Fibroblast of lung (primary cell): Measurements from ENCODE around the gene ARHGAP10. TPM values are rescaled to one million over a fixed set of nuclear protein-coding genes. Genes with fewer than 3 reads are reported as not detected.

Experiments
- DNase-seq, 2 donors: peaks; one replicate each; pipeline versions ENCODE4 v3.0.0 to v3.0.0-alpha.2; 2010; ENCODE audit warnings: low read depth in 2 of 2
- H2AFZ ChIP-seq: 2 replicates; pipeline ENCODE4 v1.5.1; 2012; ENCODE audit warnings: low read length, control low read depth, inconsistent platforms
- H3K27ac ChIP-seq: 2 replicates; pipeline ENCODE4 v1.5.1; 2011; ENCODE audit warnings: low read length, control low read depth; ENCODE audit not compliant: insufficient read depth
- H3K27me3 ChIP-seq: 2 replicates; pipeline ENCODE4 v1.5.1; 2011; ENCODE audit warnings: mild to moderate bottlenecking, low read length; ENCODE audit not compliant: control insufficient read depth, insufficient read depth
- H3K36me3 ChIP-seq: 2 replicates; pipeline ENCODE4 v1.5.1; 2011; ENCODE audit warnings: low read length; ENCODE audit not compliant: control insufficient read depth, insufficient read depth
- H3K4me1 ChIP-seq: 2 replicates; pipeline ENCODE4 v1.5.1; 2011; ENCODE audit warnings: low read length; ENCODE audit not compliant: control insufficient read depth, insufficient read depth; ENCODE audit errors: extremely low read depth
- H3K4me2 ChIP-seq: 2 replicates; pipeline ENCODE4 v1.5.1; 2011; ENCODE audit warnings: low read length, control low read depth; ENCODE audit not compliant: insufficient read depth; ENCODE audit errors: extremely low read depth
- H3K4me3 ChIP-seq, 4 experiments: fragments of 200-600 bp in 1 of 4; sonication (generic) in 1 of 4; replicated peaks in 1 of 4; 2 replicates each; pipeline ENCODE4 v1.5.1; 2011 to 2016; ENCODE audit warnings: low read length in 4 of 4, low read depth in 3 of 4, mild to moderate bottlenecking in 3 of 4, control low read depth in 2 of 4, inconsistent platforms in 1 of 4, mixed read lengths in 1 of 4; ENCODE audit not compliant: insufficient read depth in 1 of 4; ENCODE audit errors: control extremely low read depth in 1 of 4
- H3K79me2 ChIP-seq: 2 replicates; pipeline ENCODE4 v1.5.1; 2012; ENCODE audit warnings: mild to moderate bottlenecking, low read length, inconsistent platforms; ENCODE audit not compliant: control insufficient read depth, insufficient read depth
- H3K9ac ChIP-seq: 2 replicates; pipeline ENCODE4 v1.5.1; 2011; ENCODE audit warnings: mild to moderate bottlenecking, low read length, control low read depth; ENCODE audit not compliant: insufficient read depth
- H3K9me3 ChIP-seq: 2 replicates; pipeline ENCODE4 v1.5.1; 2012; ENCODE audit warnings: low read depth, low read length; ENCODE audit not compliant: control insufficient read depth, insufficient read depth
- H4K20me1 ChIP-seq: 2 replicates; pipeline ENCODE4 v1.5.1; 2011; ENCODE audit warnings: low read length; ENCODE audit not compliant: control insufficient read depth, insufficient read depth; ENCODE audit errors: extremely low read depth
- CTCF ChIP-seq, 2 donors: IDR thresholded peaks in 1 of 2; conservative IDR thresholded peaks in 1 of 2; 1 replicate in 1 of 2; 2 replicates in 1 of 2; pipeline ENCODE4 v1.5.1; 2011 to 2012; ENCODE audit warnings: low read length in 2 of 2, control low read depth in 1 of 2, inconsistent platforms in 1 of 2, low read depth in 1 of 2, mild to moderate bottlenecking in 1 of 2
- EZH2 ChIP-seq: IDR thresholded peaks from 2 replicates; pipeline ENCODE4 v1.5.1; 2012; ENCODE audit warnings: low read length, control low read depth, mild to moderate bottlenecking; ENCODE audit errors: missing control alignments
- polyA plus RNA-seq, 2 donors: library from polyadenylated mRNA; depleted of rRNA in 1 of 2; stranded (reverse) in 1 of 2; unstranded in 1 of 2; fragments of >200 nt; gene quantifications; 2 replicates each; pipeline ENCODE4 v1.2.1, GENCODE V29; 2011 to 2012; ENCODE audit warnings: missing spikeins in 1 of 2
- total RNA-seq: library from RNA; depleted of rRNA; stranded (reverse); fragments of >200 nt; gene quantifications from 2 replicates; pipeline ENCODE4 v1.2.1, GENCODE V29; 2014

Gene ARHGAP10
- total and polyA plus RNA-seq, 2 donors (not counting 1 experiment from before 2014, with no cell fraction given): 21.6 to 35.8 TPM

GRCh38 chr4:147950261-147950660 is 218.4 kb downstream of the ARHGAP10 start:
- H3K27ac ChIP-seq: no peak overlapping the region
- H3K36me3 ChIP-seq: peaks cover 2% of the 10 kb centered on the region
- no peaks in the 10 kb centered on the region for H3K9me3 ChIP-seq
- H3K79me2 ChIP-seq: no peaks in the 10 kb centered on the region
- no peak overlapping the region for H3K4me3 ChIP-seq
- TF ChIP-seq EZH2 (no peak), CTCF (conservative IDR thresholded peaks at IDR 0.05 in 1 of 2, IDR thresholded peaks at IDR 0.05 in 1 of 2; ENCODE audit: low read depth in 1 of 2, low read length in 2 of 2) (no peak)
- no peak overlapping the region for H3K4me2 ChIP-seq
- no peak overlapping the region for H2AFZ ChIP-seq
- H3K9ac ChIP-seq: no peak overlapping the region
- H4K20me1 ChIP-seq: no peaks in the 10 kb centered on the region
- no peak for DNase-seq
- no peaks in the 10 kb centered on the region for H3K4me1 ChIP-seq
- H3K27me3 ChIP-seq: no peaks in the 10 kb centered on the region

GRCh38 chr4:147950841-147951240 is 219.0 kb downstream of the ARHGAP10 start:
- no peaks in the 10 kb centered on the region for H3K9me3 ChIP-seq
- H3K4me3 ChIP-seq: no peak overlapping the region
- no peak overlapping the region for H3K27ac ChIP-seq
- H3K27me3 ChIP-seq: no peaks in the 10 kb centered on the region
- H3K36me3 ChIP-seq: peaks cover 2% of the 10 kb centered on the region
- no peak overlapping the region for H3K9ac ChIP-seq
- peak in 1 of 2 donors; percentile 20 for DNase-seq
- H2AFZ ChIP-seq: no peak overlapping the region
- no peak for TF ChIP-seq CTCF (conservative IDR thresholded peaks at IDR 0.05 in 1 of 2, IDR thresholded peaks at IDR 0.05 in 1 of 2; ENCODE audit: low read depth in 1 of 2, low read length in 2 of 2)
- no peak for TF ChIP-seq EZH2
- H3K4me1 ChIP-seq: no peaks in the 10 kb centered on the region
- H3K4me2 ChIP-seq: no peak overlapping the region
- H3K79me2 ChIP-seq: no peaks in the 10 kb centered on the region
- no peaks in the 10 kb centered on the region for H4K20me1 ChIP-seq

GRCh38 chr4:147954850-147955249 is 223.0 kb downstream of the ARHGAP10 start:
- Histone ChIP-seq H3K4me1 (no peaks in the 10 kb centered on the region), H4K20me1 (no peaks in the 10 kb centered on the region), H3K4me2 (no peak overlapping the region), H3K79me2 (no peaks in the 10 kb centered on the region), H3K36me3 (no peaks in the 10 kb centered on the region), H3K9ac (no peak overlapping the region), H3K9me3 (no peaks in the 10 kb centered on the region), H3K4me3 (no peak overlapping the region), H3K27ac (no peak overlapping the region), H2AFZ (no peak overlapping the region), H3K27me3 (no peaks in the 10 kb centered on the region)
- no peak for TF ChIP-seq EZH2
- TF ChIP-seq CTCF (conservative IDR thresholded peaks at IDR 0.05 in 1 of 2, IDR thresholded peaks at IDR 0.05 in 1 of 2; ENCODE audit: low read depth in 1 of 2, low read length in 2 of 2): no peak
- DNase-seq: peak in 1 of 2 donors; percentile 28
